C4-2B (cell line): ENCODE results near the gene KRT27.

Experiments used
- ZFX ChIP-seq: fragments of 450-650 bp; IDR thresholded peaks from 2 replicates; pipeline ENCODE4 v1.6.1; 2017
- TF ChIP-seq, protein P1 (sequence below): fragments of 450-650 bp; conservative IDR thresholded peaks from 2 replicates; pipeline ENCODE4 v1.5.1; 2017; ENCODE audit warnings: mild to moderate bottlenecking

DNA sequence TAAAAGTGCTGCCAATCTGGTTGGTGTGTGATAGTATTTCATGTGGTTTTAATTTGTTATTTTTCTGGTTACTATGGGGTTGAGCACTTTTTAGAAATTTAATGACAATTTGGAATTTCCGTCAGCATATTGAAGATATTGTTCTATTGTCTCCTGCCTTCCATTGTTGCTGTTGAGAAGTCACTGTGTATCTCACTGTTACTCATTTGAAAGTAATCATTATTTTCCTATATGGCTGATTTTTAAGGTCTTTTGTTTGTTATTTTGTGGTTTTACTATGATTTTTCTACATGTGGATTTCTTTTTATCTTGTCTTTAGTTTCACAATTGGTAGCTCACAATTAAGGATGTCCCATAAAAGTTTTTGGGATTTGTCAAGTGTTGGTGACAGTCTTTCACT lies 18.6 kb downstream of the KRT27 start:
- TF ChIP-seq, protein P1, sequence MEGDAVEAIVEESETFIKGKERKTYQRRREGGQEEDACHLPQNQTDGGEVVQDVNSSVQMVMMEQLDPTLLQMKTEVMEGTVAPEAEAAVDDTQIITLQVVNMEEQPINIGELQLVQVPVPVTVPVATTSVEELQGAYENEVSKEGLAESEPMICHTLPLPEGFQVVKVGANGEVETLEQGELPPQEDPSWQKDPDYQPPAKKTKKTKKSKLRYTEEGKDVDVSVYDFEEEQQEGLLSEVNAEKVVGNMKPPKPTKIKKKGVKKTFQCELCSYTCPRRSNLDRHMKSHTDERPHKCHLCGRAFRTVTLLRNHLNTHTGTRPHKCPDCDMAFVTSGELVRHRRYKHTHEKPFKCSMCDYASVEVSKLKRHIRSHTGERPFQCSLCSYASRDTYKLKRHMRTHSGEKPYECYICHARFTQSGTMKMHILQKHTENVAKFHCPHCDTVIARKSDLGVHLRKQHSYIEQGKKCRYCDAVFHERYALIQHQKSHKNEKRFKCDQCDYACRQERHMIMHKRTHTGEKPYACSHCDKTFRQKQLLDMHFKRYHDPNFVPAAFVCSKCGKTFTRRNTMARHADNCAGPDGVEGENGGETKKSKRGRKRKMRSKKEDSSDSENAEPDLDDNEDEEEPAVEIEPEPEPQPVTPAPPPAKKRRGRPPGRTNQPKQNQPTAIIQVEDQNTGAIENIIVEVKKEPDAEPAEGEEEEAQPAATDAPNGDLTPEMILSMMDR, result no peak
- no peak for TF ChIP-seq ZFX
